ENCODE results near the gene NKAIN4. TPM values are rescaled to one million over a fixed set of nuclear protein-coding genes. Genes with fewer than 3 reads are reported as not detected.

Gene NKAIN4
- total and polyA plus RNA-seq, 2 experiments from 2014 or later = 13.5 to 21.0 TPM

DNA sequence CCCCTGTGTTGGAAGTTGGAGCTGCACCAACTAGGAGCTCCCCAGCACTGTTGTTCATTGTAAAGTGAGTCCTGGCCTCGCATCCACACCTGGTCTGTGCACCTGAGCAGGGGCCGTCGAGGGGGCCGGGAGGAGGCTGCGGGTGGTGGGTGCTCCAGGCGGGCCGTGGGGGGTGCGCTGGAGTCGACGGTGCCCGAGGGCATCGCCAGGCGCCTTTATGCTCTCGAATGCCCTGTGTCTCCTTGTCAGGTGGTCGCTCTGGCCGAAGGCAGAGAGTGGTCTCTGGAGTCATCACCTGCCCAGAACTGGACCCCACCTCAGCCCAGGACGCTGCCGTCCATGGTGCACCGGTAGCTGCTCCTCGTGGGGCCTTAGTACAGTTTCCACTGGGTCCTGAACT lies 22.7 kb upstream of the NKAIN4 start:
- Histone ChIP-seq H3K9me3 (ENCODE audit: low read depth) (no peaks in the 10 kb centered on the region), H3K79me2 (peaks cover 49% of the 10 kb centered on the region), H3K4me3 (no peak overlapping the region), H3K27me3 (no peaks in the 10 kb centered on the region), H3K4me1 (ENCODE audit: insufficient read depth) (peaks cover 11% of the 10 kb centered on the region), H3K36me3 (replicated peaks; ENCODE audit: insufficient read depth, low read depth) (no peaks in the 10 kb centered on the region), H2AFZ (no peak overlapping the region), H3K9me2 (replicated peaks; ENCODE audit: insufficient read depth) (no peaks in the 10 kb centered on the region), H3K27ac (no peak overlapping the region), H4K20me1 (ENCODE audit: insufficient read depth, poor library complexity, severe bottlenecking) (peaks cover 38% of the 10 kb centered on the region), H3K4me2 (no peak overlapping the region)
- 97% methylated on average over 13 of the region's 20 CpGs for WGBS (ENCODE audit: low lambda C conversion rate, missing lambda C conversion rate)
- TF ChIP-seq EZH2 (IDR thresholded peaks at IDR 0.05; ENCODE audit: borderline replicate concordance) = no peak
- TF ChIP-seq, protein P1, sequence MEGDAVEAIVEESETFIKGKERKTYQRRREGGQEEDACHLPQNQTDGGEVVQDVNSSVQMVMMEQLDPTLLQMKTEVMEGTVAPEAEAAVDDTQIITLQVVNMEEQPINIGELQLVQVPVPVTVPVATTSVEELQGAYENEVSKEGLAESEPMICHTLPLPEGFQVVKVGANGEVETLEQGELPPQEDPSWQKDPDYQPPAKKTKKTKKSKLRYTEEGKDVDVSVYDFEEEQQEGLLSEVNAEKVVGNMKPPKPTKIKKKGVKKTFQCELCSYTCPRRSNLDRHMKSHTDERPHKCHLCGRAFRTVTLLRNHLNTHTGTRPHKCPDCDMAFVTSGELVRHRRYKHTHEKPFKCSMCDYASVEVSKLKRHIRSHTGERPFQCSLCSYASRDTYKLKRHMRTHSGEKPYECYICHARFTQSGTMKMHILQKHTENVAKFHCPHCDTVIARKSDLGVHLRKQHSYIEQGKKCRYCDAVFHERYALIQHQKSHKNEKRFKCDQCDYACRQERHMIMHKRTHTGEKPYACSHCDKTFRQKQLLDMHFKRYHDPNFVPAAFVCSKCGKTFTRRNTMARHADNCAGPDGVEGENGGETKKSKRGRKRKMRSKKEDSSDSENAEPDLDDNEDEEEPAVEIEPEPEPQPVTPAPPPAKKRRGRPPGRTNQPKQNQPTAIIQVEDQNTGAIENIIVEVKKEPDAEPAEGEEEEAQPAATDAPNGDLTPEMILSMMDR (IDR thresholded peaks at IDR 0.05; ENCODE audit: poor library complexity) = no peak
- TF ChIP-seq EZH2phosphoT487 (IDR thresholded peaks at IDR 0.05; ENCODE audit: low read depth, severe bottlenecking, unreplicated experiment) = no peak
- DNase-seq (ENCODE audit: low spot score) = no peak

DNA sequence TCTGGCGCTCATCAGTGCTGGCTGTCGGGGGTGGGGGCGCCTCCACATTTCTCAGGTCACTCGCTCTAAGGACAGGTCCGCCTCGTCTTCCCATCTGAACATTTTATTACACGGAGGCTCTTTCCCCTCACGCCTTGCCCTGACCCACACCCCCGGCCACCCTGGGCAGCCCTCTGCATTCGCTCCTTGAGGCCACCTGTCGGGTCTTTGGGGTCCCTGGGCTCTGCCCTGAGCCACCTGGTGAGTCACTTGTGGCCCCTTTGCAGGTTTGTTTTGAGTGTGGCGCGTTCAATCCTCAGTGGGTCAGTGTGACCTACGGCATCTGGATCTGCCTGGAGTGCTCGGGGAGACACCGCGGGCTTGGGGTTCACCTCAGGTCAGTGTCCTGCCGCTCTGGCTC lies 21.6 kb upstream of the NKAIN4 start:
- peaks cover 38% of the 10 kb centered on the region for H4K20me1 ChIP-seq (ENCODE audit: insufficient read depth, poor library complexity, severe bottlenecking)
- H3K9me2 ChIP-seq (replicated peaks; ENCODE audit: insufficient read depth) = no peaks in the 10 kb centered on the region
- no peaks in the 10 kb centered on the region for H3K27me3 ChIP-seq
- no peaks in the 10 kb centered on the region for H3K36me3 ChIP-seq (replicated peaks; ENCODE audit: insufficient read depth, low read depth)
- H3K9me3 ChIP-seq (ENCODE audit: low read depth) = no peaks in the 10 kb centered on the region
- TF ChIP-seq, protein P1 (IDR thresholded peaks at IDR 0.05; ENCODE audit: poor library complexity) = no peak
- TF ChIP-seq EZH2 (IDR thresholded peaks at IDR 0.05; ENCODE audit: borderline replicate concordance) (no peak), EZH2phosphoT487 (IDR thresholded peaks at IDR 0.05; ENCODE audit: low read depth, severe bottlenecking, unreplicated experiment) (no peak)
- peaks cover 59% of the 10 kb centered on the region for H3K79me2 ChIP-seq
- WGBS (ENCODE audit: low lambda C conversion rate, missing lambda C conversion rate) = 96% methylated on average over 17 of the region's 18 CpGs
- peaks cover 15% of the 10 kb centered on the region for H3K4me1 ChIP-seq (ENCODE audit: insufficient read depth)
- DNase-seq (ENCODE audit: low spot score) = no peak
- H3K27ac ChIP-seq = no peak overlapping the region
- no peak overlapping the region for H3K4me3 ChIP-seq
- no peak overlapping the region for H3K4me2 ChIP-seq
- no peak overlapping the region for H2AFZ ChIP-seq

DNA sequence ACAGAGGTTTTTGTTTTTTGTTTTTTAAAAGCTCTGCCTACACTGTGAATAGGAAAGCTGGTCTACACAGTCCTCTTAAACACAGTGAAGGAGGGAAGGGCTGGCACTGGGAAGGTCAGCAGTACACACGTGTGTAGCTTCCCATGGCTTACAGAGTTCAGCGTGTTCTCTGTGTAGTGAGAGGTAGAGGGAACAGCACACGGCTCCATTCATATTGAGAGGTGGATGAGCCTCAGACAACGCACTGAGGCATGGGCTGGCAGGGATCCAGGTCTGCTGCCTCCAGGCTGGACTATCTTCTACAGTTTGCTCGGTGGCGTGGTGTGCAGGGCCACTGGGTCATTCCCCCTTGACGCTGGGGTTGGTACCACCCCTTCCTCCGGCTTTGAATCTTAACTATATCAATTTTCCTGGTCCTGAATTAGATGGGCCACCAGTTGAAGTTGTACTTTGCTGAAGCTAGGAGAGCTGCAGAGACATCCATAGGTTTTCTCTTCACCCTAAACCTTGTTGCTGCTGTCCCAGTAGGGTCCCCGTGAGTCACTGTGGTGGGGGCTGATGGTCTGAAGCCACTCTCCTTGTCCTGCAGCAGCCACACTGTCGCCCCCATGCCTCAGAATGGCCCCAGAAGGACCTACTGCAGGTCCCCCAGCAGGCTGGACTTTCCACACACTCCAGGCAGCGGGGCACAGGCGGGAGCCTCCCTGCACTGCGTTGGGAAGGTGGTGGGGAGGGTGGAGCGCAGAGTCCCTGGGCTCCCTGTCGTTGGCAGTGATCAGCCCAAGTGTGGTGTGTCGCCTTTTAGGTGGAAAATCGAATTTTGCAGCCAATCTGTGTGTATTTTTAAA lies 20.3 kb upstream of the NKAIN4 start:
- no peak for DNase-seq (ENCODE audit: low spot score)
- no peak for TF ChIP-seq EZH2 (IDR thresholded peaks at IDR 0.05; ENCODE audit: borderline replicate concordance)
- TF ChIP-seq, protein P1 (IDR thresholded peaks at IDR 0.05; ENCODE audit: poor library complexity) = no peak
- no peak for TF ChIP-seq EZH2phosphoT487 (IDR thresholded peaks at IDR 0.05; ENCODE audit: low read depth, severe bottlenecking, unreplicated experiment)
- WGBS (ENCODE audit: low lambda C conversion rate, missing lambda C conversion rate) = 90% methylated on average over 17 of the region's 17 CpGs
- H3K9me2 ChIP-seq (replicated peaks; ENCODE audit: insufficient read depth) = no peaks in the 10 kb centered on the region
- no peaks in the 10 kb centered on the region for H3K27me3 ChIP-seq
- H3K9me3 ChIP-seq (ENCODE audit: low read depth) = no peaks in the 10 kb centered on the region
- peak overlapping the region; percentile 86 for H3K4me2 ChIP-seq
- H3K27ac ChIP-seq = peak overlapping the region; percentile 57
- H3K79me2 ChIP-seq = peaks cover 59% of the 10 kb centered on the region
- peaks cover 15% of the 10 kb centered on the region for H3K4me1 ChIP-seq (ENCODE audit: insufficient read depth)
- H3K36me3 ChIP-seq (replicated peaks; ENCODE audit: insufficient read depth, low read depth) = no peaks in the 10 kb centered on the region
- no peak overlapping the region for H2AFZ ChIP-seq
- H3K4me3 ChIP-seq = no peak overlapping the region
- H4K20me1 ChIP-seq (ENCODE audit: insufficient read depth, poor library complexity, severe bottlenecking) = peaks cover 38% of the 10 kb centered on the region
